Stimulated activated CD8-positive, alpha-beta memory T cell treated with anti-CD3 and anti-CD28 coated beads, Interleukin-15, amount 100 ng/mL, for 48 hours (primary cell): ENCODE data around the gene IL6.
A peak's percentile ranks its signal among the peaks of the same experiment; 100 is the strongest.
"Not testable (repeated sequence)": the region's sequence is repeated elsewhere in the genome, so short reads cannot be mapped to it uniquely, and the experiment has no call there.

Experiments
- DNase-seq, 2 donors: peaks; one replicate each; pipeline ENCODE4 v3.0.0-alpha.2; 2020; ENCODE audit warnings: low read depth in 2 of 2

IL6 gene

DNA sequence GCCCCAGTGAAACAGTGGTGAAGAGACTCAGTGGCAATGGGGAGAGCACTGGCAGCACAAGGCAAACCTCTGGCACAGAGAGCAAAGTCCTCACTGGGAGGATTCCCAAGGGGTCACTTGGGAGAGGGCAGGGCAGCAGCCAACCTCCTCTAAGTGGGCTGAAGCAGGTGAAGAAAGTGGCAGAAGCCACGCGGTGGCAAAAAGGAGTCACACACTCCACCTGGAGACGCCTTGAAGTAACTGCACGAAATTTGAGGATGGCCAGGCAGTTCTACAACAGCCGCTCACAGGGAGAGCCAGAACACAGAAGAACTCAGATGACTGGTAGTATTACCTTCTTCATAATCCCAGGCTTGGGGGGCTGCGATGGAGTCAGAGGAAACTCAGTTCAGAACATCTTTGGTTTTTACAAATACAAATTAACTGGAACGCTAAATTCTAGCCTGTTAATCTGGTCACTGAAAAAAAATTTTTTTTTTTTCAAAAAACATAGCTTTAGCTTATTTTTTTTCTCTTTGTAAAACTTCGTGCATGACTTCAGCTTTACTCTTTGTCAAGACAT is 574 bp upstream of the IL6 start:
- DNase-seq: peak in 1 of 2 donors; percentile 22

DNA sequence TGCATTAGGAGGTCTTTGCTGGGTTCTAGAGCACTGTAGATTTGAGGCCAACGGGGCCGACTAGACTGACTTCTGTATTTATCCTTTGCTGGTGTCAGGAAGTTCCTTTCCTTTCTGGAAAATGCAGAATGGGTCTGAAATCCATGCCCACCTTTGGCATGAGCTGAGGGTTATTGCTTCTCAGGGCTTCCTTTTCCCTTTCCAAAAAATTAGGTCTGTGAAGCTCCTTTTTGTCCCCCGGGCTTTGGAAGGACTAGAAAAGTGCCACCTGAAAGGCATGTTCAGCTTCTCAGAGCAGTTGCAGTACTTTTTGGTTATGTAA is 675 bp downstream of the IL6 start:
- DNase-seq: no peak

DNA sequence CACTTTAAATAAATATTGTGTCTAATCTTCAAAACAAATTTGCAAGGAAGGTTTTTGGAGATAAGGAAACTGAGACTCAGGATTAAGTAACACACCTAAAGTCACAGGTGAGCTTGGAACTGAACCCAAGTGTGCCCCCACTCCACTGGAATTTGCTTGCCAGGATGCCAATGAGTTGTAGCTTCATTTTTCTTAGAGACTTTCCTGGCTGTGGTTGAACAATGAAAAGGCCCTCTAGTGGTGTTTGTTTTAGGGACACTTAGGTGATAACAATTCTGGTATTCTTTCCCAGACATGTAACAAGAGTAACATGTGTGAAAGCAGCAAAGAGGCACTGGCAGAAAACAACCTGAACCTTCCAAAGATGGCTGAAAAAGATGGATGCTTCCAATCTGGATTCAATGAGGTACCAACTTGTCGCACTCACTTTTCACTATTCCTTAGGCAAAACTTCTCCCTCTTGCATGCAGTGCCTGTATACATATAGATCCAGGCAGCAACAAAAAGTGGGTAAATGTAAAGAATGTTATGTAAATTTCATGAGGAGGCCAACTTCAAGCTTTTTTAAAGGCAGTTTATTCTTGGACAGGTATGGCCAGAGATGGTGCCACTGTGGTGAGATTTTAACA is 1.5 kb downstream of the IL6 start:
- DNase-seq: no peak

DNA sequence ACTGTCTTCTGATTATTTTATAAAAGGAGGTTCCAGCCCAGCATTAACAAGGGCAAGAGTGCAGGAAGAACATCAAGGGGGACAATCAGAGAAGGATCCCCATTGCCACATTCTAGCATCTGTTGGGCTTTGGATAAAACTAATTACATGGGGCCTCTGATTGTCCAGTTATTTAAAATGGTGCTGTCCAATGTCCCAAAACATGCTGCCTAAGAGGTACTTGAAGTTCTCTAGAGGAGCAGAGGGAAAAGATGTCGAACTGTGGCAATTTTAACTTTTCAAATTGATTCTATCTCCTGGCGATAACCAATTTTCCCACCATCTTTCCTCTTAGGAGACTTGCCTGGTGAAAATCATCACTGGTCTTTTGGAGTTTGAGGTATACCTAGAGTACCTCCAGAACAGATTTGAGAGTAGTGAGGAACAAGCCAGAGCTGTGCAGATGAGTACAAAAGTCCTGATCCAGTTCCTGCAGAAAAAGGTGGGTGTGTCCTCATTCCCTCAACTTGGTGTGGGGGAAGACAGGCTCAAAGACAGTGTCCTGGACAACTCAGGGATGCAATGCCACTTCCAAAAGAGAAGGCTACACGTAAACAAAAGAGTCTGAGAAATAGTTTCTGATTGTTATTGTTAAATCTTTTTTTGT is 2.3 kb downstream of the IL6 start:
- no peak for DNase-seq

- DNase-seq: no peak
Measured at GRCh38 chr7:22730066-22730710, 3.2 kb downstream of the IL6 start.

DNA sequence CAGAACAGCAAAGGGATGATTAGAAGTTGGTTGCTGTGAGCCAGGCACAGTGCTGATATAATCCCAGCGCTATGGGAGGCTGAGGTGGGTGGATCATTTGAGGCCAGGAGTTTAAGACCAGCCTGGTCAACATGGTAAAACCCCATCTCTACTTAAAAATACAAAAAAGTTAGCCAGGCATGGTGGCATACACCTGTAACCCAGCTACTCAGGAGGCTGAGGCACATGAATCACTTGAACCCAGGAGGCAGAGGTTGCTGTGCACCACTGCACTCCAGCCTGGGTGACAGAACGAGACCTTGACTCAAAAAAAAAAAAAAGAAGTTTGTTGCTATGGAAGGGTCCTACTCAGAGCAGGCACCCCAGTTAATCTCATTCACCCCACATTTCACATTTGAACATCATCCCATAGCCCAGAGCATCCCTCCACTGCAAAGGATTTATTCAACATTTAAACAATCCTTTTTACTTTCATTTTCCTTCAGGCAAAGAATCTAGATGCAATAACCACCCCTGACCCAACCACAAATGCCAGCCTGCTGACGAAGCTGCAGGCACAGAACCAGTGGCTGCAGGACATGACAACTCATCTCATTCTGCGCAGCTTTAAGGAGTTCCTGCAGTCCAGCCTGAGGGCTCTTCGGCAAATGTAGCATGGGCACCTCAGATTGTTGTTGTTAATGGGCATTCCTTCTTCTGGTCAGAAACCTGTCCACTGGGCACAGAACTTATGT is 4.1 kb downstream of the IL6 start:
- DNase-seq: no peak

DNA sequence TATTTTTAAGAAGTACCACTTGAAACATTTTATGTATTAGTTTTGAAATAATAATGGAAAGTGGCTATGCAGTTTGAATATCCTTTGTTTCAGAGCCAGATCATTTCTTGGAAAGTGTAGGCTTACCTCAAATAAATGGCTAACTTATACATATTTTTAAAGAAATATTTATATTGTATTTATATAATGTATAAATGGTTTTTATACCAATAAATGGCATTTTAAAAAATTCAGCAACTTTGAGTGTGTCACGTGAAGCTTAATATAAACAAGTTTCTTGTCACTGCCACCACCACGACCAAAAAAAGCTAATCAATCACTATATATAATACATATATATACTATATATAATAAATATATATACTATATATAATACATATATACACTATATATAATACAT is 4.8 kb downstream of the IL6 start:
- DNase-seq: no peak

DNA sequence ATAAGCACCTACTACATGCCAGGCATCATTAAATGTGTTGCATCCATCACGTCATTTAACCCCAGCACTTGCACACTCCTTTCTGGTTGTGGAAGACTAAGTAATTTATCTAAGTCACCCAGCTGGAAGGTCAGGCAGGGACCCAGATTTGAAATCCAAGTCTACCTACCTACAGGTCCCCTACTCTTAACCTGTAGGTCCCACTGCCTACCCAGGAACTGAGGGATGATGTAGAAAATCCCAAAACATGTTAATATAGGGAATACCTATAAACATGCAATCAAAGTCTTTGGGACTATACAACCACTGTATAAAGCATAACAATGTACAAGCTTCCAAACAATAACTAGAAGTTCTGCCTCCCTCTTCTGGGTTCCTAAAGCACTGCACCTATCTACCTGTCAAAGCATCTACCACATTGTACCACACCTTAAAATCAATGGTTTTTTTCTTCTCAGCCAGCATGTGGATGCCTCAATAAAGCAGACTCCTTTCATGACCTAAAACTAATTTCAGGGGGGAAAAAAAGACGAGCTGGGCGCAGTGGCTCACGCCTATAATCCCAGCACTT is 5.6 kb downstream of the IL6 start:
- no peak for DNase-seq

- no peak for DNase-seq
Measured at GRCh38 chr7:22733761-22734160, 6.8 kb downstream of the IL6 start.

DNA sequence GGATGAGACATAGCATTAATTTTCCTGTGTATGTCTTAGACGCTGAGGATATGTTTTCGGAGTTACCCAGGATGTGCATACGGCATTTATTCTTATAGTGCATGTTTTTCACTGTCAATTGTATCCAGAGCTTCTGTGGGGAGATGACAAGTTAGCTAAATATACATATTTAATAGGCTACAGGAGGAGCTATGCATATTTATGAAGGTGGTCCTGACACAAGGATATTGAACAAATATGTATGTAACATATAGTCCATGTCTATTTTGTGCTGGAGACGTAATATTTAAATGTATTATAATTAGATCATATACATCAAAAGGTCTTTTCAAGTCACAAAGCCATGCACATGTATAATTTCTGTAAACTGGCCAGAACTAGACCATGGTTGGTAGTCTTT is 16.0 kb downstream of the IL6 start:
- no peak for DNase-seq

DNA sequence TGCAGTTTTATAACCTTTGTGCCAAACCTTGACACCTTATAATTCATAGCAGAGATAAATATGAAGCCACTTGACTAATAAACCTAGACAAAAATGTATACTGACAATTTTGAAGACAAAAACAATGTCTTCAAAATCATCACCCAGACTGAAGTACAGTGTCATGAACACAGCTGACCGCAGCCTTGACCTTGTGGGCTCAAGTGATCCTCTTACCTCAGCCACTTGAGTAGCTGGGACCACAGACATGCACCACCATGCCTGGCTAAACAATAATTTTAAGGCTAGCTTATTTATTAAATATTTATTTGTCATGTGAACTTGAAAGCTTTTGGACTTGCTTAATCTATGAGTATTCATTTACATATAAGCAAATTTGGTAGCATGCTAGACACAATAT is 24.3 kb downstream of the IL6 start:
- no peak for DNase-seq

- no peak for DNase-seq
Measured at GRCh38 chr7:22757338-22757994, 30.5 kb downstream of the IL6 start.

- DNase-seq: no peak
Measured at GRCh38 chr7:22758576-22758975, 31.6 kb downstream of the IL6 start.

DNA sequence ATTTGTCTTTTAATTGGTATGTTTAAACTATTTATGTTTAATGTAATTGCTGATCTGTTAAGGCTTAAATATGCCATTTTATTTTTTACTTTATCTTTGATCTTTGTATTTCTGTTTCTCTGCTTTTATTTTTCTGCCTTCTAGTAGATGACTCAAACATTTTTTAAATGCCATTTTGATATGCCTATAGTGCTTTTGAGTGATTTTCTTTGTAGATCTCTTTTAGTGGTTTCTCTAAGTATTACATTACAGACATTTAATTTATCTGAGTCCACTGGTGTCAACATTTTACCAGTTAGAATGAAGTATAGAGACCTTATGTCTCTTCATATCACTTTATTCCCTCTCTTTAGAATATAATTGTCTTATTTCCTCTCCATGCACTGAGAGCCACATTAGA is 32.7 kb downstream of the IL6 start:
- DNase-seq: no peak

DNA sequence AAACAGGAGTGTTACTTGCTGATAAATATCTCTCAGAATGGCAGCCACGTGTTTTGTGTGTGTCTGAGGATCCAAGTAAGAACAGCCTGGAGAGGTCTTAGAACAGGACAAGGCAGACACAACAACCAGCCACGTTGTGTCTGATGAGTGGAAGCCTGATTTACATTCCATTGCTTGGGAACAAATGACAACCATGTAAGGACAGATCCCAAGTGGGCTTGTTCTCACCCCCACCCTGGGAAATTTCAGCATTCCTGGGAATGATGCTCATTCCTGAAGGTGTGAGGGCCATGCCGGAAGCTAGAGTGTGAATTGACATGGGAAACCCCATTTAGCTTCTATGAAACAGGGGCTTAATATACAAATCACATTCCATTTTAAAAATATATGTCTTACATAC is 35.9 kb downstream of the IL6 start:
- no peak for DNase-seq

GRCh38 chr7:22765609-22766008 is 38.6 kb downstream of the IL6 start:
- no peak for DNase-seq

- no peak for DNase-seq
Measured at GRCh38 chr7:22771194-22771871, 44.3 kb downstream of the IL6 start.

DNA sequence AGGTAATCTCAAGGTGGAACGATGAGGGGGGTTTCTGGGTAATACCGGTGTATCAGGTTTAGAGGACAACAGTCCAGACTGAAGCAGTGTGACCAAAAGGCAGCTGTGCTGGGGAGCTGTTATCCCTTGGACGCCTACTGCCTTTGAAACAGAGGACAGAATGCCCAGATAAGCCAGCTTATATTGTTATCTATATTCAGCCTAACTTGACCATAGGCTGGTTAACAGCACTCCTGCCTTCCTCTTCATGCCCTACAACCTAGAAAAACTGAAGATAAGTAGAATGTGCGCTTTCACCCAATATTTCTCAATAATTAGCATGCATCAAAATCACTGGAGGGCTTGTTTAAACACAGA is 44.9 kb downstream of the IL6 start:
- DNase-seq: no peak

- no peak for DNase-seq
Measured at GRCh38 chr7:22772885-22773284, 45.9 kb downstream of the IL6 start.

GRCh38 chr7:22776964-22777363 is 50.0 kb downstream of the IL6 start:
- no peak for DNase-seq

GRCh38 chr7:22779730-22780323 is 52.8 kb downstream of the IL6 start:
- not testable (repeated sequence) for DNase-seq
